Heart left ventricle (tissue), 16 donors: ENCODE data around the gene FUBP1. TPM values are rescaled to one million over a fixed set of nuclear protein-coding genes. Genes with fewer than 3 reads are reported as not detected.

ENCODE experiments used
- ATAC-seq, 4 donors: fragments of 200-7000 bp; cut with Tn5 transposase; one replicate each; pipeline ENCODE4 v1.9.1; 2020 to 2022; ENCODE audit warnings: moderate library complexity in 4 of 4, mild to moderate bottlenecking in 3 of 4, moderate number of reproducible peaks in 1 of 4
- DNase-seq, 5 donors: peaks; one replicate each; pipeline ENCODE4 v3.0.0-alpha.2; 2020
- H3K27ac ChIP-seq, 12 donors: fragments of 200-600 bp; sonication (generic) in 4 of 12; one replicate each; pipeline versions ENCODE4 v1.5.0 to v1.8.0; 2016 to 2022; ENCODE audit warnings: mild to moderate bottlenecking in 2 of 12
- H3K27me3 ChIP-seq, 9 donors: fragments of 200-600 bp; sonication (generic) in 2 of 9; one replicate each; pipeline versions ENCODE4 v1.5.1 to v1.8.0; 2016 to 2022; ENCODE audit warnings: mild to moderate bottlenecking in 3 of 9
- H3K36me3 ChIP-seq, 9 donors: fragments of 200-600 bp; sonication (generic) in 2 of 9; one replicate each; pipeline versions ENCODE4 v1.5.0 to v1.8.0; 2018 to 2022; ENCODE audit warnings: mild to moderate bottlenecking in 2 of 9
- H3K4me1 ChIP-seq, 12 donors: fragments of 200-600 bp; sonication (generic) in 4 of 12; one replicate each; pipeline versions ENCODE4 v1.5.0 to v1.8.0; 2016 to 2022; ENCODE audit warnings: mild to moderate bottlenecking in 3 of 12
- H3K4me3 ChIP-seq, 12 donors: fragments of 200-600 bp; sonication (generic) in 4 of 12; one replicate each; pipeline versions ENCODE4 v1.5.0 to v1.8.0; 2017 to 2022; ENCODE audit warnings: mild to moderate bottlenecking in 9 of 12, moderate library complexity in 4 of 12
- H3K9me3 ChIP-seq, 12 donors: fragments of 200-600 bp; sonication (generic) in 4 of 12; one replicate each; pipeline versions ENCODE4 v1.5.0 to v1.8.0; 2016 to 2022; ENCODE audit warnings: mild to moderate bottlenecking in 1 of 12
- POLR2A ChIP-seq, 2 donors: fragments of 450-650 bp; IDR thresholded peaks; one replicate each; pipeline ENCODE4 v1.6.1; 2017; ENCODE audit warnings: antibody characterized with exemption in 2 of 2, mild to moderate bottlenecking in 2 of 2, moderate library complexity in 2 of 2
- WGBS, 4 donors: extraction: QIAGEN DNeasy Blood & Tissue Kit in 2 of 4; methylation state at CpG; one replicate each; pipeline versions ENCODE4 v1.1.5 to v1.1.7; 2013 to 2018; 5-methylcytosine and 5-hydroxymethylcytosine counted together
- intact Hi-C, 10 donors: fragments of 100-400 bp; cut with DNase I; formaldehyde crosslinking; loops; one replicate each; pipeline versions ENCODE4 v1.11.1 to v1.14.2; 2022
- polyA plus RNA-seq, 2 donors: library from polyadenylated mRNA; stranded (reverse); fragments of 200-250 nt; gene quantifications; one replicate each; pipeline ENCODE4 v1.2.3, GENCODE V29; 2013
- total RNA-seq, 9 donors: library from RNA; depleted of rRNA in 2 of 9; stranded (reverse); fragments of >200 nt in 2 of 9; fragmentation: NEBNext Ultra II Directional in 3 of 9; extraction: Animal tissue kit (Norgen Biotek cat#: 25700) in 3 of 9; gene quantifications; one replicate each; pipeline versions ENCODE4 v1.1.0 to v1.2.4, GENCODE V29; 2016 to 2023
- TF ChIP-seq, protein P1 (sequence below), 12 donors: fragments of 200-600 bp; sonication (generic) in 4 of 12; IDR thresholded peaks; one replicate each; pipeline versions ENCODE4 v1.5.0 to v1.8.0; 2018 to 2022; ENCODE audit warnings: antibody characterized with exemption in 12 of 12, mild to moderate bottlenecking in 5 of 12
- donor health status: ischemic (EF 13 %, LVEDD 7.1; RV severe dilation, severe dysfunction).
- donor health status: healthy with polysubstance abuse.
- donor health status: DM: no; HTN: yes; CAD: no.
- donor health status: DM: no; HTN: no; CAD: no.
- donor health status: ischemic (EF 25% LVEDD 6.9; RV normal size, moderate dysfunction).
- donor health status: ischemic (EF 25% LVEDD 5.7; RV mildly dilated, moderate dysfunction).
- donor health status: healthy.
- donor health status: DM: yes; HTN: yes; CAD: no.
- donor health status: ischemic (EF 35%, LVEDD 5.7; RV mildly dilated, moderate dysfunction).
- donor health status: nonischemic (EF 11% LVEDD 7.7; RV severe dilation, severe dysfunction).
- donor health status: DM: yes; HTN: yes; CAD: no.
- donor health status: PGD.
- donor health status: ischemic (EF 29% LVEDD 5.4; RV normal size, mild dysfunction).
- donor health status: nonischemic (EF 23%, LVEDD 6.1; RV moderate dilation, normal function).

Gene FUBP1
- total and polyA plus RNA-seq, 11 donors: 27.0 to 78.9 (median 54.1) TPM

DNA sequence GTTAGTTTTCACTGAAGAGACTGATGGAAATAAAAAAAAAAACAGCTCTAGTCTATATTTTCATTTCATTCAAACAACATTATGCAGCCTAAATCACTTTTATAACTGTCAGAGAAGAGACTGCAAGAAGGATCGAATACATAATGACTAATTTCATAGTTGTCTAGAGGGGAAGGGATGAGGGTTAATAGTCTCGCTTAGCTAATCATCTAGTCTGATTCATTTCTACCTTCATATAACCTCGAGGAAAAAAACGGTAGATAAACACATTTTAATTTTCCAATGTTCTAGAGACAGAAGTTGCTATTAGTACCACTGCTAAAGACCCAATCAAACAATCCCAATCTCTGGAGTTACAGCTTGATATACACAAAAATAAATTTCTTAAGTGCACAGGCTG lies 3.5 kb downstream of the FUBP1 start:
- peak overlapping the region in 5 of 12 donors; percentile 4 to 40 (median 24) for H3K27ac ChIP-seq
- WGBS, 4 donors: 11 to 22% (median 20%) methylated on average over 4 of the region's 4 CpGs
- TF ChIP-seq POLR2A (IDR thresholded peaks at IDR 0.05): no peak
- TF ChIP-seq, protein P1, sequence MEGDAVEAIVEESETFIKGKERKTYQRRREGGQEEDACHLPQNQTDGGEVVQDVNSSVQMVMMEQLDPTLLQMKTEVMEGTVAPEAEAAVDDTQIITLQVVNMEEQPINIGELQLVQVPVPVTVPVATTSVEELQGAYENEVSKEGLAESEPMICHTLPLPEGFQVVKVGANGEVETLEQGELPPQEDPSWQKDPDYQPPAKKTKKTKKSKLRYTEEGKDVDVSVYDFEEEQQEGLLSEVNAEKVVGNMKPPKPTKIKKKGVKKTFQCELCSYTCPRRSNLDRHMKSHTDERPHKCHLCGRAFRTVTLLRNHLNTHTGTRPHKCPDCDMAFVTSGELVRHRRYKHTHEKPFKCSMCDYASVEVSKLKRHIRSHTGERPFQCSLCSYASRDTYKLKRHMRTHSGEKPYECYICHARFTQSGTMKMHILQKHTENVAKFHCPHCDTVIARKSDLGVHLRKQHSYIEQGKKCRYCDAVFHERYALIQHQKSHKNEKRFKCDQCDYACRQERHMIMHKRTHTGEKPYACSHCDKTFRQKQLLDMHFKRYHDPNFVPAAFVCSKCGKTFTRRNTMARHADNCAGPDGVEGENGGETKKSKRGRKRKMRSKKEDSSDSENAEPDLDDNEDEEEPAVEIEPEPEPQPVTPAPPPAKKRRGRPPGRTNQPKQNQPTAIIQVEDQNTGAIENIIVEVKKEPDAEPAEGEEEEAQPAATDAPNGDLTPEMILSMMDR (IDR thresholded peaks at IDR 0.05): no peak
- peaks cover 0 to 47% (median 9%) of the 10 kb centered on the region in 9 donors for H3K36me3 ChIP-seq
- intact Hi-C loops: loop anchor here in 6 of 10 donors (5.0 kb wide), 3 partner anchors 37 to 137 kb away; partner anchors contain the start of gene GIPC2 (in 1 of the 6)
- H3K27me3 ChIP-seq: no peaks in the 10 kb centered on the region
- H3K4me3 ChIP-seq: peak overlapping the region in 9 of 12 donors; percentile 19 to 90 (median 81)
- DNase-seq (no peak), ATAC-seq (no peak)
- no peaks in the 10 kb centered on the region for H3K9me3 ChIP-seq
- H3K4me1 ChIP-seq: peaks cover 0 to 70% (median 40%) of the 10 kb centered on the region in 12 donors

DNA sequence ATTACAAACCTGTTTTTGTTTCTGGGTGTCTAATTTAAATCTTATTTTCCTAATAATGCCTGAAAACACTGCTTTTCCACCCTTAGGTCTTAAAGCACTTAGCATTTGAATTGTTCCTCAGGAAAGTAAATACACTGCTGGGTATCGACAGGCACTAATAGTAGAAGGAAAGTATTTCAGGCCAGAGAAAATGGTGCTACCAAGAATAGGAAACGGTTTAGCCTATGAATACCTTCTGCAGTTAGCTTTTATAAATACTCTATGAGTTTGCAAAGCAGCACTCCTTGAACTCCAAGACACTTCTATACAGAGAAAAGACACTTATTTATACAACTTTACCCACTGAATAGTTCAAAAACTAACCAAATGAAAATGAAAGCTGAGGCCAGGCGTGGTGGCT lies 6.8 kb downstream of the FUBP1 start:
- intact Hi-C loops: no loop called here
- Histone ChIP-seq H3K27ac (no peak overlapping the region), H3K4me3 (no peak overlapping the region), H3K4me1 (peaks cover 0 to 80% (median 41%) of the 10 kb centered on the region in 12 donors), H3K9me3 (no peaks in the 10 kb centered on the region), H3K27me3 (no peaks in the 10 kb centered on the region), H3K36me3 (peaks cover 0 to 78% (median 42%) of the 10 kb centered on the region in 9 donors)
- DNase-seq (no peak), ATAC-seq (peak in 1 of 4 donors; percentile 13)
- WGBS, 4 donors: 67 to 70% (median 69%) methylated on average over 3 of the region's 3 CpGs
- TF ChIP-seq, protein P1 (IDR thresholded peaks at IDR 0.05): no peak
- no peak for TF ChIP-seq POLR2A (IDR thresholded peaks at IDR 0.05)

DNA sequence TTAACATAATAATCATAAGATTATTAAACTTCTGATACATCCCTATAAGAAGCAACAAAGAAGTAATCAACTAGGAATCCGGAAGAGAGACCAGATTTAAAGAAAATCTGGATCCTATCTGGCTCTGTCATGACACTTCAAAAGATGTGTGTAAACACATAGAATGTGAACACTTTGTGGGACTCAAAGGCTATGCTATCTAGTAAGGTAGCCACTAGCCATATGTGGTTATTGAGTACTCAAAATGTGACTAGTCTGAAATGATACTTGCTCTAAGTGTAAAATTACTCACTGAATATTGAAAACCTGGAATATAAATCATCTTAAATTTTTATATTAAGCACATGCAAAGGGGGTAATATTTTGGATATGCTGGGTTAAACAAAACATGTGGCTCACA lies 8.7 kb downstream of the FUBP1 start:
- intact Hi-C loops: no loop called here
- peaks cover 0 to 61% (median 22%) of the 10 kb centered on the region in 12 donors for H3K4me1 ChIP-seq
- DNase-seq: no peak
- no peak for TF ChIP-seq POLR2A (IDR thresholded peaks at IDR 0.05)
- TF ChIP-seq, protein P1 (IDR thresholded peaks at IDR 0.05): no peak
- H3K27ac ChIP-seq: no peak overlapping the region
- peaks cover 0 to 83% (median 61%) of the 10 kb centered on the region in 9 donors for H3K36me3 ChIP-seq
- no peaks in the 10 kb centered on the region for H3K27me3 ChIP-seq
- H3K9me3 ChIP-seq: no peaks in the 10 kb centered on the region
- H3K4me3 ChIP-seq: no peak overlapping the region
- 56 to 74% (median 63%) methylated on average over 1 of the region's 1 CpG for WGBS, 4 donors
- ATAC-seq: no peak

- ATAC-seq (no peak), DNase-seq (no peak)
- Histone ChIP-seq H3K4me1 (peaks cover 0 to 32% (median 9%) of the 10 kb centered on the region in 12 donors), H3K9me3 (no peaks in the 10 kb centered on the region), H3K27ac (no peak overlapping the region), H3K36me3 (peaks cover 3 to 100% (median 95%) of the 10 kb centered on the region in 9 donors), H3K4me3 (no peak overlapping the region), H3K27me3 (no peaks in the 10 kb centered on the region)
- TF ChIP-seq POLR2A (IDR thresholded peaks at IDR 0.05): no peak
- TF ChIP-seq, protein P1 (IDR thresholded peaks at IDR 0.05): no peak
- 78 to 82% (median 81%) methylated on average over 3 of the region's 3 CpGs for WGBS, 4 donors
- intact Hi-C loops: loop anchor here in 1 of 10 donors (10.0 kb wide), 1 partner anchor 241 kb away; no protein-coding TSS in a partner anchor
Observed at GRCh38 chr1:77966291-77966690, 12.6 kb downstream of the FUBP1 start.
